Vagina (tissue), 2 donors: ENCODE results near the gene CHST9.

Experiments
- CTCF ChIP-seq, 3 experiments: fragments of 450-650 bp in 2 of 3; fragments of 200-600 bp in 1 of 3; sonication (generic) in 1 of 3; IDR thresholded peaks; one replicate each; pipeline ENCODE4 v1.5.1; 2017 to 2019; ENCODE audit warnings: antibody characterized with exemption in 3 of 3, mild to moderate bottlenecking in 2 of 3, moderate library complexity in 2 of 3
- POLR2AphosphoS5 ChIP-seq, 2 donors: sonication (generic); formaldehyde crosslinking; IDR thresholded peaks; one replicate each; pipeline ENCODE4 v1.9.0; 2017; ENCODE audit warnings: antibody characterized with exemption in 2 of 2, mild to moderate bottlenecking in 2 of 2, low read depth in 1 of 2; ENCODE audit not compliant: insufficient read depth in 1 of 2

DNA sequence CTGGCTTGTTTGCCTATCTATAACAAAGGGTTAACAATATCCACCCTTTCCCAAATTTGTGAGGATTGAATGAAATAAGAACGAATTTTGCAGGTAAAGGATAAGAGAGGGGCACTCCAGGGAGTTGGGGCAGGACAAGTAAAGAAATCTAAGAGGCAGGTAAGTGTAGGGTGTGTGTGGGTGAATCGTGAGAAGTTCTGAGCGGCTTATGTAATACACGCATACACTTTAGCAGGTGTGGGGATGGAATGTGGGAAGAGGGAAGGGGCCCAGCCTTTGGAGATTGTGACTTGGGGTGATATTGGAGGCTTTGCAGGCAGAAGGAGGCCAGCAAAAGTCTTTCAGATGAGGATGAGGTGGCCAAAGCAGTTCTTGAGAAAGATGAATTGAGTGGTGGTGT, 236.4 kb downstream of the CHST9 start:
- TF ChIP-seq CTCF (IDR thresholded peaks at IDR 0.05): no peak
- no peak for TF ChIP-seq POLR2AphosphoS5 (IDR thresholded peaks at IDR 0.05; ENCODE audit: insufficient read depth in 1 of 2, low read depth in 1 of 2)
